Measurements from ENCODE around the gene DCDC2B. TPM values are rescaled to one million over a fixed set of nuclear protein-coding genes. Genes with fewer than 3 reads are reported as not detected.

The DCDC2B gene
- total and polyA plus RNA-seq, 2 experiments from 2014 or later = 0.21 TPM; not detected in 1

DNA sequence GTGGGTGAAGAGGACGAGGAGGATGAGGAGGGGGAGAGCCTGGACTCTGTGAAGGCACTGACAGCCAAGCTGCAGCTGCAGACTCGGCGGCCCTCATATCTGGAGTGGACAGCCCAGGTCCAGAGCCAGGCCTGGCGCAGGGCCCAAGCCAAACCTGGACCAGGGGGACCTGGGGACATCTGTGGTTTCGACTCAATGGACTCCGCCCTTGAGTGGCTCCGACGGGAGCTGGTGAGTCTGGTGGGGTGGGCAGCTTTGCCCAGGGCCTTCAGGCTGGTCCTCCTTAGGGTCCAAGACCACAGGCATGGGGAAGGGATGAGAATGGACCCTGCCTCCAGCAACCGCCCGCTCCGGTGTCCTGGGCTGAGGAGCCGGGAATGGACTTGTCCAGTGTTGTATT, 38.6 kb downstream of the DCDC2B start:
- H3K36me3 Mint-ChIP-seq (ENCODE audit: low read depth) = no peaks in the 10 kb centered on the region
- ATAC-seq (no peak), DNase-seq (ENCODE audit: low spot score) (no peak)
- TF ChIP-seq STAT1 (IDR thresholded peaks at IDR 0.05; ENCODE audit: unreplicated experiment) = no peak
- TF ChIP-seq, protein P1, sequence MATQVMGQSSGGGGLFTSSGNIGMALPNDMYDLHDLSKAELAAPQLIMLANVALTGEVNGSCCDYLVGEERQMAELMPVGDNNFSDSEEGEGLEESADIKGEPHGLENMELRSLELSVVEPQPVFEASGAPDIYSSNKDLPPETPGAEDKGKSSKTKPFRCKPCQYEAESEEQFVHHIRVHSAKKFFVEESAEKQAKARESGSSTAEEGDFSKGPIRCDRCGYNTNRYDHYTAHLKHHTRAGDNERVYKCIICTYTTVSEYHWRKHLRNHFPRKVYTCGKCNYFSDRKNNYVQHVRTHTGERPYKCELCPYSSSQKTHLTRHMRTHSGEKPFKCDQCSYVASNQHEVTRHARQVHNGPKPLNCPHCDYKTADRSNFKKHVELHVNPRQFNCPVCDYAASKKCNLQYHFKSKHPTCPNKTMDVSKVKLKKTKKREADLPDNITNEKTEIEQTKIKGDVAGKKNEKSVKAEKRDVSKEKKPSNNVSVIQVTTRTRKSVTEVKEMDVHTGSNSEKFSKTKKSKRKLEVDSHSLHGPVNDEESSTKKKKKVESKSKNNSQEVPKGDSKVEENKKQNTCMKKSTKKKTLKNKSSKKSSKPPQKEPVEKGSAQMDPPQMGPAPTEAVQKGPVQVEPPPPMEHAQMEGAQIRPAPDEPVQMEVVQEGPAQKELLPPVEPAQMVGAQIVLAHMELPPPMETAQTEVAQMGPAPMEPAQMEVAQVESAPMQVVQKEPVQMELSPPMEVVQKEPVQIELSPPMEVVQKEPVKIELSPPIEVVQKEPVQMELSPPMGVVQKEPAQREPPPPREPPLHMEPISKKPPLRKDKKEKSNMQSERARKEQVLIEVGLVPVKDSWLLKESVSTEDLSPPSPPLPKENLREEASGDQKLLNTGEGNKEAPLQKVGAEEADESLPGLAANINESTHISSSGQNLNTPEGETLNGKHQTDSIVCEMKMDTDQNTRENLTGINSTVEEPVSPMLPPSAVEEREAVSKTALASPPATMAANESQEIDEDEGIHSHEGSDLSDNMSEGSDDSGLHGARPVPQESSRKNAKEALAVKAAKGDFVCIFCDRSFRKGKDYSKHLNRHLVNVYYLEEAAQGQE (IDR thresholded peaks at IDR 0.05; ENCODE audit: unreplicated experiment) = no peak
- no peak for TF ChIP-seq POLR2AphosphoS5 (IDR thresholded peaks at IDR 0.05; ENCODE audit: low read depth)
- TF ChIP-seq ZNF331 (CRISPR knock-in tag; IDR thresholded peaks at IDR 0.05; ENCODE audit: low read depth) = no peak
- TF ChIP-seq EZH2phosphoT487 (IDR thresholded peaks at IDR 0.05; ENCODE audit: unreplicated experiment) = no peak
- TF ChIP-seq, protein P2, sequence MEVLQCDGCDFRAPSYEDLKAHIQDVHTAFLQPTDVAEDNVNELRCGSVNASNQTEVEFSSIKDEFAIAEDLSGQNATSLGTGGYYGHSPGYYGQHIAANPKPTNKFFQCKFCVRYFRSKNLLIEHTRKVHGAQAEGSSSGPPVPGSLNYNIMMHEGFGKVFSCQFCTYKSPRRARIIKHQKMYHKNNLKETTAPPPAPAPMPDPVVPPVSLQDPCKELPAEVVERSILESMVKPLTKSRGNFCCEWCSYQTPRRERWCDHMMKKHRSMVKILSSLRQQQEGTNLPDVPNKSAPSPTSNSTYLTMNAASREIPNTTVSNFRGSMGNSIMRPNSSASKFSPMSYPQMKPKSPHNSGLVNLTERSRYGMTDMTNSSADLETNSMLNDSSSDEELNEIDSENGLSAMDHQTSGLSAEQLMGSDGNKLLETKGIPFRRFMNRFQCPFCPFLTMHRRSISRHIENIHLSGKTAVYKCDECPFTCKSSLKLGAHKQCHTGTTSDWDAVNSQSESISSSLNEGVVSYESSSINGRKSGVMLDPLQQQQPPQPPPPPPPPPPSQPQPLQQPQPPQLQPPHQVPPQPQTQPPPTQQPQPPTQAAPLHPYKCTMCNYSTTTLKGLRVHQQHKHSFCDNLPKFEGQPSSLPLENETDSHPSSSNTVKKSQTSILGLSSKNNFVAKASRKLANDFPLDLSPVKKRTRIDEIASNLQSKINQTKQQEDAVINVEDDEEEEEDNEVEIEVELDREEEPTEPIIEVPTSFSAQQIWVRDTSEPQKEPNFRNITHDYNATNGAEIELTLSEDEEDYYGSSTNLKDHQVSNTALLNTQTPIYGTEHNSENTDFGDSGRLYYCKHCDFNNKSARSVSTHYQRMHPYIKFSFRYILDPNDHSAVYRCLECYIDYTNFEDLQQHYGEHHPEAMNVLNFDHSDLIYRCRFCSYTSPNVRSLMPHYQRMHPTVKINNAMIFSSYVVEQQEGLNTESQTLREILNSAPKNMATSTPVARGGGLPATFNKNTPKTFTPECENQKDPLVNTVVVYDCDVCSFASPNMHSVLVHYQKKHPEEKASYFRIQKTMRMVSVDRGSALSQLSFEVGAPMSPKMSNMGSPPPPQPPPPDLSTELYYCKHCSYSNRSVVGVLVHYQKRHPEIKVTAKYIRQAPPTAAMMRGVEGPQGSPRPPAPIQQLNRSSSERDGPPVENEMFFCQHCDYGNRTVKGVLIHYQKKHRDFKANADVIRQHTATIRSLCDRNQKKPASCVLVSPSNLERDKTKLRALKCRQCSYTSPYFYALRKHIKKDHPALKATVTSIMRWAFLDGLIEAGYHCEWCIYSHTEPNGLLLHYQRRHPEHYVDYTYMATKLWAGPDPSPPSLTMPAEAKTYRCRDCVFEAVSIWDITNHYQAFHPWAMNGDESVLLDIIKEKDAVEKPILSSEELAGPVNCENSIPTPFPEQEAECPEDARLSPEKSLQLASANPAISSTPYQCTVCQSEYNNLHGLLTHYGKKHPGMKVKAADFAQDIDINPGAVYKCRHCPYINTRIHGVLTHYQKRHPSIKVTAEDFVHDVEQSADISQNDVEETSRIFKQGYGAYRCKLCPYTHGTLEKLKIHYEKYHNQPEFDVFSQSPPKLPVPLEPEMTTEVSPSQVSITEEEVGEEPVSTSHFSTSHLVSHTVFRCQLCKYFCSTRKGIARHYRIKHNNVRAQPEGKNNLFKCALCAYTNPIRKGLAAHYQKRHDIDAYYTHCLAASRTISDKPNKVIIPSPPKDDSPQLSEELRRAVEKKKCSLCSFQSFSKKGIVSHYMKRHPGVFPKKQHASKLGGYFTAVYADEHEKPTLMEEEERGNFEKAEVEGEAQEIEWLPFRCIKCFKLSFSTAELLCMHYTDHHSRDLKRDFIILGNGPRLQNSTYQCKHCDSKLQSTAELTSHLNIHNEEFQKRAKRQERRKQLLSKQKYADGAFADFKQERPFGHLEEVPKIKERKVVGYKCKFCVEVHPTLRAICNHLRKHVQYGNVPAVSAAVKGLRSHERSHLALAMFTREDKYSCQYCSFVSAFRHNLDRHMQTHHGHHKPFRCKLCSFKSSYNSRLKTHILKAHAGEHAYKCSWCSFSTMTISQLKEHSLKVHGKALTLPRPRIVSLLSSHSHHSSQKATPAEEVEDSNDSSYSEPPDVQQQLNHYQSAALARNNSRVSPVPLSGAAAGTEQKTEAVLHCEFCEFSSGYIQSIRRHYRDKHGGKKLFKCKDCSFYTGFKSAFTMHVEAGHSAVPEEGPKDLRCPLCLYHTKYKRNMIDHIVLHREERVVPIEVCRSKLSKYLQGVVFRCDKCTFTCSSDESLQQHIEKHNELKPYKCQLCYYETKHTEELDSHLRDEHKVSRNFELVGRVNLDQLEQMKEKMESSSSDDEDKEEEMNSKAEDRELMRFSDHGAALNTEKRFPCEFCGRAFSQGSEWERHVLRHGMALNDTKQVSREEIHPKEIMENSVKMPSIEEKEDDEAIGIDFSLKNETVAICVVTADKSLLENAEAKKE (CRISPR knock-in tag; IDR thresholded peaks at IDR 0.05) = no peak
- no peak for TF ChIP-seq CREB1 (CRISPR knock-in tag; IDR thresholded peaks at IDR 0.05; ENCODE audit: low read depth)
- TF ChIP-seq, protein P3, sequence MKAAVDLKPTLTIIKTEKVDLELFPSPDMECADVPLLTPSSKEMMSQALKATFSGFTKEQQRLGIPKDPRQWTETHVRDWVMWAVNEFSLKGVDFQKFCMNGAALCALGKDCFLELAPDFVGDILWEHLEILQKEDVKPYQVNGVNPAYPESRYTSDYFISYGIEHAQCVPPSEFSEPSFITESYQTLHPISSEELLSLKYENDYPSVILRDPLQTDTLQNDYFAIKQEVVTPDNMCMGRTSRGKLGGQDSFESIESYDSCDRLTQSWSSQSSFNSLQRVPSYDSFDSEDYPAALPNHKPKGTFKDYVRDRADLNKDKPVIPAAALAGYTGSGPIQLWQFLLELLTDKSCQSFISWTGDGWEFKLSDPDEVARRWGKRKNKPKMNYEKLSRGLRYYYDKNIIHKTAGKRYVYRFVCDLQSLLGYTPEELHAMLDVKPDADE (IDR thresholded peaks at IDR 0.05) = no peak
- no peak for TF ChIP-seq JUNB (IDR thresholded peaks at IDR 0.05; ENCODE audit: unreplicated experiment)
- TF ChIP-seq, protein P4, sequence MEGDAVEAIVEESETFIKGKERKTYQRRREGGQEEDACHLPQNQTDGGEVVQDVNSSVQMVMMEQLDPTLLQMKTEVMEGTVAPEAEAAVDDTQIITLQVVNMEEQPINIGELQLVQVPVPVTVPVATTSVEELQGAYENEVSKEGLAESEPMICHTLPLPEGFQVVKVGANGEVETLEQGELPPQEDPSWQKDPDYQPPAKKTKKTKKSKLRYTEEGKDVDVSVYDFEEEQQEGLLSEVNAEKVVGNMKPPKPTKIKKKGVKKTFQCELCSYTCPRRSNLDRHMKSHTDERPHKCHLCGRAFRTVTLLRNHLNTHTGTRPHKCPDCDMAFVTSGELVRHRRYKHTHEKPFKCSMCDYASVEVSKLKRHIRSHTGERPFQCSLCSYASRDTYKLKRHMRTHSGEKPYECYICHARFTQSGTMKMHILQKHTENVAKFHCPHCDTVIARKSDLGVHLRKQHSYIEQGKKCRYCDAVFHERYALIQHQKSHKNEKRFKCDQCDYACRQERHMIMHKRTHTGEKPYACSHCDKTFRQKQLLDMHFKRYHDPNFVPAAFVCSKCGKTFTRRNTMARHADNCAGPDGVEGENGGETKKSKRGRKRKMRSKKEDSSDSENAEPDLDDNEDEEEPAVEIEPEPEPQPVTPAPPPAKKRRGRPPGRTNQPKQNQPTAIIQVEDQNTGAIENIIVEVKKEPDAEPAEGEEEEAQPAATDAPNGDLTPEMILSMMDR (conservative IDR thresholded peaks at IDR 0.05; ENCODE audit: low read depth in 2 of 2) = no peak
- TF ChIP-seq ZNF114 (CRISPR knock-in tag; IDR thresholded peaks at IDR 0.05) = no peak
- peaks cover 18% of the 10 kb centered on the region for H3K27me3 Mint-ChIP-seq (ENCODE audit: insufficient read depth, low read depth, poor library complexity)
- peaks cover 35% of the 10 kb centered on the region for H3K4me1 ChIP-seq (ENCODE audit: insufficient read depth)
- no peak overlapping the region for H2AFZ ChIP-seq
- no peaks in the 10 kb centered on the region for H3K79me2 ChIP-seq (replicated peaks; ENCODE audit: insufficient read depth)
- H3K9me2 ChIP-seq (ENCODE audit: insufficient read depth) = no peaks in the 10 kb centered on the region
- H3K4me3 Mint-ChIP-seq = no peak overlapping the region
- no peaks in the 10 kb centered on the region for H3K27me3 ChIP-seq (ENCODE audit: insufficient read depth)
- no peaks in the 10 kb centered on the region for H3K36me3 ChIP-seq (ENCODE audit: insufficient read depth)
- no peaks in the 10 kb centered on the region for H4K20me1 ChIP-seq (replicated peaks; ENCODE audit: insufficient read depth)
- no peak overlapping the region for H3K27ac Mint-ChIP-seq
- peaks cover 24% of the 10 kb centered on the region for H3F3A ChIP-seq (replicated peaks; ENCODE audit: low read depth)
- no peak overlapping the region for H3K4me2 ChIP-seq
- H3K27ac ChIP-seq (ENCODE audit: low read depth) = no peak overlapping the region
- no peaks in the 10 kb centered on the region for H3K9me3 Mint-ChIP-seq
- H3K4me3 ChIP-seq = no peak overlapping the region
- H3K4me1 Mint-ChIP-seq = peaks cover 34% of the 10 kb centered on the region

Data from GM23338 (cell line).